ENCODE data around the gene NDUFA8.

DNA sequence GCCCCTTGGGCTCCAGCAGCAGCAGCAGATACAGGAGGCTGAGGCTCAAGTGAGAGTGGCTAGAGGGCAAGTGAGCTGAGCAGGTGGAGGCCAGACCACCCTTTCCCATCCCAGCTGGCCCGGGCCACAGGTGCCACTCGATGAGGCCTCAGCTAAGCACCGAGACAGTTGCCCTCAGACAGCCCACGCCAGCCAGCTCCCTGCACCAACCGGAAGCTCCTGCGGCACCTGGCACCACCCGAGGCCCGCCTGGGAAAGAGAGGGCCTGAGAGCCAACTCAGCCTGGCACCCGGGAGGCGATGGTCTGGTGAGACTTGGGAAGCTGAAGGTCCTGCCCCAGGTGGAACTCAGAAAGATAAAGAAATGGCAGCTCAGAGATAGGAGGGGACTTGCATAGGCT is 38.2 kb downstream of the NDUFA8 start:
- TF ChIP-seq, protein P1, sequence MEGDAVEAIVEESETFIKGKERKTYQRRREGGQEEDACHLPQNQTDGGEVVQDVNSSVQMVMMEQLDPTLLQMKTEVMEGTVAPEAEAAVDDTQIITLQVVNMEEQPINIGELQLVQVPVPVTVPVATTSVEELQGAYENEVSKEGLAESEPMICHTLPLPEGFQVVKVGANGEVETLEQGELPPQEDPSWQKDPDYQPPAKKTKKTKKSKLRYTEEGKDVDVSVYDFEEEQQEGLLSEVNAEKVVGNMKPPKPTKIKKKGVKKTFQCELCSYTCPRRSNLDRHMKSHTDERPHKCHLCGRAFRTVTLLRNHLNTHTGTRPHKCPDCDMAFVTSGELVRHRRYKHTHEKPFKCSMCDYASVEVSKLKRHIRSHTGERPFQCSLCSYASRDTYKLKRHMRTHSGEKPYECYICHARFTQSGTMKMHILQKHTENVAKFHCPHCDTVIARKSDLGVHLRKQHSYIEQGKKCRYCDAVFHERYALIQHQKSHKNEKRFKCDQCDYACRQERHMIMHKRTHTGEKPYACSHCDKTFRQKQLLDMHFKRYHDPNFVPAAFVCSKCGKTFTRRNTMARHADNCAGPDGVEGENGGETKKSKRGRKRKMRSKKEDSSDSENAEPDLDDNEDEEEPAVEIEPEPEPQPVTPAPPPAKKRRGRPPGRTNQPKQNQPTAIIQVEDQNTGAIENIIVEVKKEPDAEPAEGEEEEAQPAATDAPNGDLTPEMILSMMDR (IDR thresholded peaks at IDR 0.05 in 8 of 11, conservative IDR thresholded peaks at IDR 0.05 in 3 of 11): no peak
- TF ChIP-seq POLR2A (IDR thresholded peaks at IDR 0.05): no peak
